Testis (tissue), 2 donors: ENCODE measurements around the gene SARS1.

Experiments
- CTCF ChIP-seq, 3 experiments: fragments of 450-650 bp in 2 of 3; fragments of 200-600 bp in 1 of 3; sonication (generic) in 1 of 3; IDR thresholded peaks; one replicate each; pipeline ENCODE4 v1.5.1; 2016 to 2019; ENCODE audit warnings: antibody characterized with exemption in 3 of 3, mild to moderate bottlenecking in 2 of 3, moderate library complexity in 1 of 3
- POLR2A ChIP-seq: fragments of 450-650 bp; IDR thresholded peaks from one replicate; pipeline ENCODE4 v1.6.1; 2017; ENCODE audit warnings: antibody characterized with exemption, mild to moderate bottlenecking, moderate library complexity

- TF ChIP-seq CTCF (IDR thresholded peaks at IDR 0.05) (no peak), POLR2A (no peak)
These were observed 23.5 kb upstream of the SARS1 start for GRCh38 chr1:109190189-109190588.
